Measurements from ENCODE around the gene ZNF526.

- TF ChIP-seq CTCF (IDR thresholded peaks at IDR 0.05; ENCODE audit: insufficient read depth, low read length, poor library complexity, severe bottlenecking) = no peak
- no peak for TF ChIP-seq EZH2phosphoT487 (conservative IDR thresholded peaks at IDR 0.05; ENCODE audit: low read length)
Measured at GRCh38 chr19:42253245-42254088, 33.4 kb downstream of the ZNF526 start.

Measured in SU-DHL-6 (cell line).